ENCODE data around the gene ORAI3.

Gene ORAI3

GRCh38 chr16:30948667-30949649, at the start of gene ORAI3:
Gene ORAI3, plus strand, starts transcription at chr16:30949068. Its CDS starts 222 bp downstream, at chr16:30949290.
- DNase-seq (ENCODE audit: low read depth in 1 of 2, low spot score in 1 of 2): no peak

GRCh38 chr16:30899794-30900193, 49.1 kb upstream of the ORAI3 start:
- no peak for DNase-seq (ENCODE audit: low read depth in 1 of 2, low spot score in 1 of 2)

DNA sequence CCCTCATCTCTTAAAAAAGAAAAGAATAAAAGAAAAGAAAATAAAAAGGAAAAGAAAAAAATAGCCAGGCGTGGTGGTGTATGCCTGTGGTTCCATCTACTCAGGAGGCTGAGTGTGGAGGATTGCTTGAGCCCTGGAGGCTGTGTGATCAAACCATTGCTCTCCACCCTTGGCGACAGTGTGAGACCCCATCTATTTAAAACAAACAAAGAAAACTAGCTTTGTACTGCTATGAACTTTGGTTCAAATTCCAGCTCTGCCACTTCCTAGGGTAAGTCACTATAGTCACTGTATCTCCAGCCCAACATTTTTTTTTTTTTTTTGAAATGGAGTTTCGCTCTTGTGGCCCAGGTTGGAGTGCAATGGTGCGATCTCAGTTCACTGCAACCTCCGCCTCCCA, 48.3 kb upstream of the ORAI3 start:
- no peak for DNase-seq (ENCODE audit: low read depth in 1 of 2, low spot score in 1 of 2)

DNA sequence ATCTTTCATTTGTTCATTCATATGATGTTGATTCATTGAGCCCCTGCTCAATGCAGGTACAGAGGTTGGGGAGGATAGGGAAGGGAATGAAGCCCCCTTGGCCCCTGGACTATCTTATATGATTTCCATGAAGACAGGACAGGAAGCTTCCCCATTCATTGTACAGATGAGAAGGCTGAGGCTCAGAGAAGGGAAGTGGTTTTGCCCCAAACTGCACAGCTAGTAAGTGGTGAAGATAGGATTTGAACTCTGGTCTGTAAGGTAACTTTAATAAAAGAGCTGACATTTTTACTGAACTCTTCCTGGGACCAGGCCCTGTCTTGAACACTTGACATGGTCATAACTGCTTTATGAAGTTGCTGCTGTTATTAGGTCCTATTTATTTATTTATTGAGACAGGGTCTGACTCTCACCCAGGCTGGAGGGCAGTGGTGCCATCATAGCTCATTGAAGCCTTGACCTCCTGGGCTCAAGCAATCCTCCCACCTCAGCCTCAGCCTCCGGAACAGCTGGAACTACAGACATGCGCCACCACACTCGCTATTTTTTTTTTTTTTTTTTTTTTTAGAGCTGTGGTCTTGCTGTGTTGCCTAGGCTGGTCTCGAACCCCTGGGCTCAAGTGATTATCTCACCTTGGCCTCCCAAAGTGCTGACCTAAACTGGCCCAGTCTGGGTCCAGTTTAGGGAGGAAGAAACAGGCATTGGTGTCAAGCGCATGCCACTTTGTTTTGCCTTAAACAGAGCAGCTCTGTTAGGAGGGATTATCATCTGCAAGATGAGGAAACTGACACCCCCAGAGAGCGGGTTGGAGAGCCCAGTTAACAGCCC, 47.5 kb upstream of the ORAI3 start:
- DNase-seq (ENCODE audit: low read depth in 1 of 2, low spot score in 1 of 2): no peak

DNA sequence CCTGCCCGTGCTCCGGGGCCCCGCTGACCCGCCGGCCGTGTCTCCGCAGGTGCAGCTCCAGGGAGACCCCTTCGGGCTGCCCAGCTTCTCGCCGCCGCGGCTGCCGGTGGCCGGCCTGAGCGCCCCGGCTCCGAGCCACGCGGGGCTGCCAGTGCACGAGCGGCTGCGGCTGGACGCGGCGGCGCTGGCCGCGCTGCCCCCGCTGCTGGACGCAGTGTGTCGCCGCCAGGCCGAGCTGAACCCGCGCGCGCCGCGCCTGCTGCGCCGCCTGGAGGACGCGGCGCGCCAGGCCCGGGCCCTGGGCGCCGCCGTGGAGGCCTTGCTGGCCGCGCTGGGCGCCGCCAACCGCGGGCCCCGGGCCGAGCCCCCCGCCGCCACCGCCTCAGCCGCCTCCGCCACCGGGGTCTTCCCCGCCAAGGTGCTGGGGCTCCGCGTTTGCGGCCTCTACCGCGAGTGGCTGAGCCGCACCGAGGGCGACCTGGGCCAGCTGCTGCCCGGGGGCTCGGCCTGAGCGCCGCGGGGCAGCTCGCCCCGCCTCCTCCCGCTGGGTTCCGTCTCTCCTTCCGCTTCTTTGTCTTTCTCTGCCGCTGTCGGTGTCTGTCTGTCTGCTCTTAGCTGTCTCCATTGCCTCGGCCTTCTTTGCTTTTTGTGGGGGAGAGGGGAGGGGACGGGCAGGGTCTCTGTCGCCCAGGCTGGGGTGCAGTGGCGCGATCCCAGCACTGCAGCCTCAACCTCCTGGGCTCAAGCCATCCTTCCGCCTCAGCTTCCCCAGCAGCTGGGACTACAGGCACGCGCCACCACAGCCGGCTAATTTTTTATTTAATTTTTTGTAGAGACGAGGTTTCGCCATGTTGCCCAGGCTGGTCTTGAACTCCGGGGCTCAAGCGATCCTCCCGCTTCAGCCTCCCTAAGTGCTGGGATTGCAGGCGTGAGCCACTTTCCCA, 46.6 kb upstream of the ORAI3 start:
- peak; percentile 36 to 45 for DNase-seq (ENCODE audit: low read depth in 1 of 2, low spot score in 1 of 2)

DNA sequence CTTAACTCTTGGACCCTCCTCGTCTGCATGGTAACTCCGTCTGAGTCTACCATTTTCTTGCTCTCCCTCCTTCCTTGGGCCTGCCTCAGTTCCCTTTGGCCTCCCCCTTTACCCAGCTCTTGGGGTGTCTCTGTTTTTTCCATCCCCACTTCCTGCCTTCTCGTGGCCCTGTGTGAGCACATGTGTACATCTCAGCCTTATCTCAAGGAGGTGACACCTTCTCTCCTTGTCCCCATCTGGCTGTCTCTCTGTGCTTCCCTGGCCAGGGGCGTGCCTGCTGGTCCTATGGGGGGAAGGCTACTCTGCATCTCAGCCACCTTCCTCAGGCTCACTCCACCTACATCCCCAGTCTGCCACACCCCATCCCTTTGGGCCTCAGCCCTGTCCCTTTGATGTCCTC, 45.9 kb upstream of the ORAI3 start:
- no peak for DNase-seq (ENCODE audit: low read depth in 1 of 2, low spot score in 1 of 2)

DNA sequence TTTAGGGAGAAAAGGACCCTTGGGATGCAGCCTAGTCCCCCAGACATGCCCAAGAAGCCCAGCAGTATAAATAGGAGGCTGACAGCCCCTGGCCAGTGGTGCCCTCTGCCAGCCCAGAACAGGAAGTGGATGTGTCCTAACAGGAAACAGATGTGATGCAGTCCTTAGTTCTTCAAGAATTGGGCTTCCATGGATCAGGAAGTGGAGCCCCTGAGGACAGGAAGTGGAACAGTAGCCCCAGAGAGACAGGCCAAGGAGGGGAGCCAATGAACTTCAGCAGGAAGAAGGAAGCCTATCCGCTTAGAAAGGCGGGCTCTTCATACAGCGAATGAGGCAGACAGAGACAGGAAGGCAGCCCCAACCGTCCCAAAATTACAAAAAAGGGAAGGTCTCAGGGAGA, 45.3 kb upstream of the ORAI3 start:
- DNase-seq (ENCODE audit: low read depth in 1 of 2, low spot score in 1 of 2): no peak

DNA sequence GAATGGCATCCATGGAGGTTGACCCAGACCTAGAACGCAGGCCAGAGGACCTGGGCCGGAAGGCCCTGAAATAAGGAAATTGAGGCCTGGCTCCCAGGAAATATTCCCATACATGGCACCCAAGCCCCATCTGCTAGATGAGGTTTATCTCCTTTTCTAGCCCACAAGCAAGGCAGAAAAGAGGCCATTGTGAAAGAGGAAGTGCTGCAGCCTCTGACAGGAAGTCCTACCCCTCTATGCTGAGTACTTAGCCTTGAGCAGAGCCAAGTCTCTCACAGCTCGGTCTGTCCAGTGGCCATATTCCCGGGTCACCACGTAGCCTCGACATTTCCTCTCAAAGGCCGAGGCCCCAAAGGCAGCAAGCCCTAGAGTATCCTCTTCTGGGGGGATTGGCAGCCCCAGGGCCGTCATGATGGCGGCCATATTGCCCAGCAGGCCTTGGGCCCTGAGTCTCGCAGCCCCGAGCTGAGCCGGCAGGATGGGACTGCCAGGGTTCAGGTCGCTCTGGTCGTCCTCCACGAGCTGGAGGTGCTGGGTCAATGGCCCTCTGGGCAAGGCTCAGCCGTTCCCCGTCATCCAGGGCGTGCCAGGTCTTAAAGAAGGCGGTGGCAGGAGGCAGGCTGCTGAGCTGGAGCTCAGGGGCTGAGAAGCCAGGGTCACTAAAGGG, 44.6 kb upstream of the ORAI3 start:
- DNase-seq (ENCODE audit: low read depth in 1 of 2, low spot score in 1 of 2): no peak

DNA sequence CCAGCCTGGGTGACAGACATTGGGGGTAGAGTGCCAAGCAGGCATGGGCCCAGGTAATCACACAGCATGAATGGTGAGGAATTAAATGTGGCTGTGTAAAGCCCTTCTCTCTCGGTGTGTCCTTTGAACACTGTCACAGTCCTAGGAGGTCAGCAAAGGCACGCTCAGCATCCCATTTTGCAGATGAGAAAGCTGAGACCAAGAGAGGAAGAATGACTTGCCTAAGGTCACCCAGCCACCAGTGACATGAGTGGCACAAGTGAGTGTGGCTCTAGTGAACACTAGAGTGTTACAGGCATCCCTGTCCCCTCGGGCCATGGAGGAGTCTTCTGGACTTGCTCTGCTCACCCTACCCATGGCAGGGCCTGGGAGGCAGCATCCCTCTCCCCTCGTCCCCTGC, 41.8 kb upstream of the ORAI3 start:
- no peak for DNase-seq (ENCODE audit: low read depth in 1 of 2, low spot score in 1 of 2)

- DNase-seq (ENCODE audit: low read depth in 1 of 2, low spot score in 1 of 2): no peak
These were observed 38.3 kb upstream of the ORAI3 start for GRCh38 chr16:30910427-30911029.

- no peak for DNase-seq (ENCODE audit: low read depth in 1 of 2, low spot score in 1 of 2)
These were observed 36.0 kb upstream of the ORAI3 start for GRCh38 chr16:30912794-30913412.

DNA sequence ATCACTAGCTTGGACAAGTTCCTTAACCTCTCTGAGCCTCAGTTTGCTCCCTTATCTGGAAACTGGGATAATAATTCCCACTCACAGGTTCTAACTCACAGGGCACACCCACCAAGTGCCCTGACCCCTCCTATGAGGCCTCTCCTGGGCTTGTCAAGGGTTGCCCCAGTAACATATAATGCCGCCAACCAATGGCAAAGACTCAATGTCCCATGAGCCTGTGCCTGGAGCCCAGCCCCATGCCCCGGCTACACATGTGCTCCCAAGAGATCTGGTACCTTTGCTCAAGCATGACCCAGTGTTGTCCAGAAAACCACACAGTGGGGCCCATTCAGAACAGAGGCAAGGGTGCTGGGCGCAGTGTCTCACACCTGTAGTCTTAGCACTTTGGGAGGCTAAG, 34.0 kb upstream of the ORAI3 start:
- DNase-seq (ENCODE audit: low read depth in 1 of 2, low spot score in 1 of 2): no peak

- DNase-seq (ENCODE audit: low read depth in 1 of 2, low spot score in 1 of 2): no peak
These were observed 30.3 kb upstream of the ORAI3 start for GRCh38 chr16:30918614-30919013.

DNA sequence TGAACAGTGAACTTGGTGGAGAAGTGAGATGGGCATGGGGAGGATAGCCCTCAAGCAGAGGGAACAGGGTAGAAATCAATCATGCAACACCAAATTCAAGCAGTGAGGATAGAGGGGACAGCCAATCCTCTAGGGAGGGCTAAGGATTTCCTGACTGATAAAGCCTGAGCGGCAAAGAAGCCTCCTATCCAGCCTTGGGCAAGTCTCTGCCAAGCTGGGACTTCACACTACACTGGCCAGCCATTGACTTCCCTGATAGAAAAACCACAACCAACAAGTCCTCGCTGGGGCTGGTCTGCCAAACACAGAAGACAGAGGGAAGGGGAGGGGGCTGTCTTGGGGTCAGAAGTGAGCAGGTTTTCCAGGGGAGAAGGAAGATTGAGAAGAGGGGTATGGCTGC, 28.0 kb upstream of the ORAI3 start:
- no peak for DNase-seq (ENCODE audit: low read depth in 1 of 2, low spot score in 1 of 2)

DNA sequence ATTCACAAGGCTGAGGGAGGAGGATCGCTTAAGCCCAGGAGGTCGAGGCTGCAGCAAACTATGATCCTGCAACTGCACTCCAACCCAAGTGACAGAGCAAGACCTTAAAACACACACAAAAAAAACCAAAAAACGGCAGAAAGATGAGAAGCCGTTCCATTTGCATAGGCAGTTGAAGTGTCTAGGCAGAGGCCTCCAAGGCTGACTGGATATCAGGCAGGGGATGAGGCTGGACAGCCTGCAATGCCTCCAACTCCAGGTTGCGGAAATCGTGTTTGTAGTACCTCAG, 27.5 kb upstream of the ORAI3 start:
- no peak for DNase-seq (ENCODE audit: low read depth in 1 of 2, low spot score in 1 of 2)

GRCh38 chr16:30921748-30922419, 27.0 kb upstream of the ORAI3 start:
- peak; percentile 71 to 73 for DNase-seq (ENCODE audit: low read depth in 1 of 2, low spot score in 1 of 2)

- DNase-seq (ENCODE audit: low read depth in 1 of 2, low spot score in 1 of 2): peak; percentile 97 to 99
These were observed 26.4 kb upstream of the ORAI3 start for GRCh38 chr16:30922420-30922959.

- peak; percentile 87 for DNase-seq (ENCODE audit: low read depth in 1 of 2, low spot score in 1 of 2)
These were observed 25.8 kb upstream of the ORAI3 start for GRCh38 chr16:30922960-30923535.

Data from stimulated activated CD4-positive, alpha-beta T cell treated with anti-CD3 and anti-CD28 coated beads, Interleukin-15, amount 100 ng/mL, for 1 hour (primary cell).